LoVo (cell line): Measurements from ENCODE around the gene MYOM3.

Experiments
- DNase-seq: peaks from one replicate; pipeline ENCODE4 v3.0.0-alpha.2; 2016; ENCODE audit warnings: low spot score

MYOM3 gene

DNA sequence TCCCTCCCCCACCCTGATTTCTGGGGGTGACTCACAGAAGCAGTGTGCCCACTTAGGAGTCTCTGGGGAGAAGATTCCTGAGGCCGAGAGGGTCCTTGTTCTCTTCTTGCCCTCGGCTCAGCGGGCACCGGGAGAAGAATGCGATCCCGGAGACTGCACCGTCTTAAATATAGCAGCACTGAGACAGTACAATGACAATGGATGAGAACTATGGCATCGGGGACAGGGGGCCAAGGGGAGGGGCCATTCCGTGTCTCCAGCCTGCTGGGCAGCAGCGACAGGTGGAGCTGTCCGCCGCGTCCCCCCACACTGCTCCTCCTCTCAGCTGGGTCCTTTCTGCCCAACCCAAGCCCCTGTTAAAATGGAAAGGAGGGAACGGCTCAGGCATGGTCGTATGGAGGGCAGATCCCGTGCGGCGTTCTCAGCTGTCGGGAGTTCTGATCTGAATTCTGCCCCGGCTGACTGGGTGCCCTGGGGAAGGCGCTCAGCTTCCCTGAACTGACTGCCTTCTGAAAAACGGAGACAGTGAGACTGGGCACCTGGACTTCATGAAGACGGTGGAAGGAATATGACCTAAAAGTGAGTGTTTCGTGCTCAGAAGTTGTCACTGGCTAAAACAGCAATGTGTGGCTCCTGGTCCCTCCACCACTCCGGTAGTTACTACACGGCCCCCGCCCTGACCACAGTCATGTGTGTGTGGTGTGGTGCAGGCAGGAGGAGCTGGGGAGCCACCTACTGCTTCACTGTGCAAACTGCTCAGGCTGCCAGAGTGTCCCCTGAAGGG lies at the start of gene MYOM3:
Gene MYOM3 (minus strand): TSS at position 140 of the 784 bp plus-strand sequence. CDS start 3,499 bp downstream, outside the sequence.
- DNase-seq: peak; percentile 32

DNA sequence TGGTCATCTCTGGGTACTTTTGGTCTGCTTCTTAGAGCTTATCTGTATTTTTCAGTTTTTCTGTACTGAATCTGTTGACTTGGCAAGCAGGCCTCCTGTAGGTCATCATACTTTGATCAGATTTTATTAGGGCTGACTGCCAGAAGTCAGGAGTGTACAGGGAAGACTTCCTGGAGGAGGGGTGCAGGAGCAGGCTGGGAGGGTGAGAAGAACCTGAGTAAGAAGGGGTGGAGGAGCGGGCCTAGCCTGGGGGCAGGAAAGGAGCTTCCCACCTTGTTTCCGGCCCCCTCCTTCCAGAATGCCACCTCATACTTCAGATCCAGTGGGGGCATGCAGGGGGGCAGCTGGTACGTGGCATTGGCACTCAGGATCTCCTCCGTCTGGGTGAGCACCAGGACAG lies 49.3 kb upstream of the MYOM3 start:
- no peak for DNase-seq

DNA sequence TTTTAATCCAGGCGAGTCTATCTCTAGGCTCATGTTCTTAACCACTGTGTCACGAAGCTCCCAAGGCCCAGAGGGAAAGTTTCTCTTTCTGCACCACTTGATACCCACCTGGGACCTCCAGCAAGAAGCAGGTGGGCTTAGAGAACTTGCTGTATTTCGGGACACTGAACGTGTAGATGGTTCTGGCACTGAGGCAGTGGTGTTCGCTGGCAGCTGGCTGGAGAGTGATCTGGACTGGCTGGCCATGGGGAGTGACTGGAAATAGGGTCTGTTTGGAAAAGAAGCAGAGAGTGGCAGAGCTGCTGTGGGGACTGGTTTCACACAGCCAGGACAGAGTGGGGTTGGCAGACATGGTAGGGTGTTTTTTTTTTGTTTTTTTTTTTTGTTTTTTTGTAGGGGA lies 47.4 kb upstream of the MYOM3 start:
- no peak for DNase-seq

DNA sequence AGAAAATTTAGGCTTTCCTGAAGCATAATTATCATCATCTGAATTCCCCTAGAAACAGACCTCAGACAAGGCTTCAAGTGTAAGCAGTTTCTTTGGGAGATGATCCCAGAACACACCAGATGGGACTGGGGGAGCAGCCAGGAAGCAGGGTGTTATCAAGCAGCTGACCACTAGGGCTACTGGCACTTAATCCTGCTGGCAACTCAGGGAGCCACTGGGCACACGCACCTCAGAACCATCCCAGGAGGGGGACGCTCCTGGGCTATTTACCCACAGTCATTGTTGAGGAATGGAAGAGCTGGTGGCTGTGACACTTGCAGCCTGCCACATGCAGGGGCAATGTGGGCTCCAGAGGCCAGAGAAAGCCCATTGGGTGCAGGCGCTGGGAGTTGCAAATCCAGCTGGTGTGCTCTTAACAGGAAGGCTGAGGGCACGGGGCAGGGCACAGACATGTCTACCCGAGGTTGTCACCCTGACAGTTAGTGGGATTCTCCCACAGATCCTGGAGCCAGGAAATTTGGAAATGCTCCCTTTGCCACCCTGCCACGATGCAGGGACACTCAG lies 46.1 kb upstream of the MYOM3 start:
- no peak for DNase-seq

DNA sequence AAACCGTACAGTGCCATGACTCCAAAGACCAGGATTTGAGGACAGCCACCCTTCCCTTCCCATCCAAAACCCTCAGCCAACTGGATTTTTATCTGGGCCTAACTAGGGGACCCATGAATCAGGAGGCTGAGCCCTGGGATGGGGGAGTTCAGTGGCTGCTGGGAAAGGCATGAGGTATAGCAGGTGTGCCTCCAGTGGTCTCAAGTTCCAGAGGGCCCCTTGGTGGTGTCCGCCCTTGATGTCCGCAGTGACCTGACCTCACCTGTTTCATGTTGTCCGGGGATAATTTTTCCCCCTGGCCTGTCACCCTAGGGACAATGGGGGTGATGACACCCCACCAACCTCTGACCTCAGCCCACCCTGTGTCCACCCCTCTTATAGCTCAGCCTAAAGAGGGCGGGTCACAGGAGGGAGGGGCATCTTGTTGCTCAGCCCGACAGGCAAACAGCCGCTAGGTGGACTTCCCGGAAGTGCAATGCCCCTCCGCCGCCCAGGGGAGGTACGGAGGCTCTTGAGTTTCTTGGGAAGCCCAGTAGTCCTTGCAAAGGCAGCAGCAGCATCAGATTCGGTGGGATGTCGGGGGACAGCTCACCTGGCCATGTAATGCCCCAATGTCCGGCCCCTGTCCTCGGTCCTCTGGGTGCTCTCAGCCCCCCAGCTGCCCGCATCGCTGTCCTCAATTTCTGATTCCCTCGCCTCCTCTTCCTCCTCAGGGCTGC lies 44.8 kb upstream of the MYOM3 start:
- DNase-seq: no peak

DNA sequence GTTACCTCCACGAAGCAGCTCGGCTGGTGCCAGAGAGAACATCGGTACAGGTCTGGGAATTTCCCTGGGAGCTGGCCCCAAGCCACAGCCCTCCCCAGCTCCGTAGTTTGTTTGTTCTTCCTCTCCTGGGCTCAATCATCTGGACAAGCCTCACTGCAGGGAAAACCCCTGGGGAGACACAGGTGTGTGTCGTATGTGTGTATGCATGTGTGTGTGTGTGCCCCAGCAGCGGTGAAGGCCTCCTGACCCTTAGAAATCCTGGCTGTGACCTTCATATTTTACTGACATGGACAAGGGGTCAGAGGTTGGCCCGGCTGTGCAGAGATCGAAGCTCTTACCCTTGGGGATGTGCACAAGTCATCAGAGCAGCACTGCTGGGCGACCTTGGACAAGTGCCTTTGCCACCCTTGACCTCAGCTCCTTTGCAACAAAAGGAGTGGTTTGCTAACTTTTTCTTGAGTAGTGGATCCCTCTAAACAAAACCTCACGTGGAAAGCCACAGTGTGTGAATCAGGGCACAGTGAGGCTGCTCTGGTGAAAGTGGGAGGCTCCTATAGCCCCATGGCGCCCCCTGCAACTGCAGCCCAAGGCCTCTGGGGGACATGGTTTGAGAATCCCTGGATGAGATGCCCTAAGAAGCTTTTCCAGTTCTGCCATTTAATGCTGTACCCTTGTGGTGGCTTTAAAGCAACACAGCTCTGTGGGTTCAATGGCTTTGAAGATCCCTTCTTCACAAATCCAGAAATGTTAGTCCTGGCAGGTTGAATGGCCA lies 43.3 kb upstream of the MYOM3 start:
- DNase-seq: no peak

DNA sequence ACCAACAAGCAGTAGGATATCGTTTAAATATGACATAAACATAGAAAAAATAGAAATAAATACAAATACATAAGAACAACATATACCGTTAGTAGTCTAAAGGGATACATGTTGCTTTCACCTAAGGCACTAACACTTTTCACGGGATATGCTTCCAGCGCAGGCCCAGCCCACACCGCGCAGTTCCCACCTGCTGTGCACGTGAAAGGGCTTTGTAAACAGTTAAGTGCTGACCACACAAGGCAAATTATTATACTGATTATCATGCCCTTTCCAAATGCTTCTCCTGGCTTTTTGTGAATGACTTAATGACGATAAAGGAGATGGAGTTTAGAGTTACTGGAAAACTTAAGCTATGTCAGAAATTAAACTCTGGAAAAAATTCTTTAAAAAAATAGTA lies 42.3 kb upstream of the MYOM3 start:
- no peak for DNase-seq

DNA sequence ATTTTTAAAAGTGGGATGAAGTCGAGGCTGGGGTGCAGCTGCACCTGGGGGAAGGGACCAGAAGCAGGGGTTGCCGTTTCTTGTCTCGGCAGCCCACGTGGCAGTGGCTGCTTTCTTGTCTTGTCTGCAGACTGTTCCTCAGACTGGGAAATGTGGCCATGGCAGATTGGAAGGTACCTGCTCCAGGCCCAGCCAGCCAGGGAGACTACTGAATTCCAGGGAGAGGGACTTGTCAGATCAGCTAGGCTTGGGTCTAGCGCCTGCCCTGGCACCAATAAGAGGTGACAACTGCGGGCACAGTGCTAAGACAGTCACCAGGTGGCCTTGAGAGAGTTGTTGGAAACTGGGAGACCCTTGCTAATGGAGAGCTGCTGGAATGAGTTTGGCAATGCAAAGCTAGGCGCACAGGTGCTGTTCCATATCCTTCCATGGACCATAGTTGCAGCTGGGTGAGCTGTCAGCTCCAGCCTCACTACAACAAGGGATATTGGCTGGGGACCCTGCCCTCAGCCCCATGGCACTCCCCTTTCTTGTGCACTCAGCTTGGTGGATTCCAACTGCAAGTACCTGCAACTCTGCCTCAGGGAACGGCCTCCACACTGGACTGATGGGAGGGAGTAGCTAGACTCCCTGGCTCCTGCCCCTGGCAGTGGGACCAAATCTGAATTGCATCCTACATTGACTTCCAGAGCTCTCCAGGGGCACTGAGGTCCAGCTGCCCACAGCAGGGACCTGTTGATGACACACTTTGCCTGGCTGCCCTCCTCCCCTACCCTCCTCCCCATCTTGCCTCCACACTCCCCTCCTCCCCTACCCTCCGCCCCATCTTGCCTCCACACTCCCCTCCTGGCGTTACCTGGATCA lies 40.9 kb upstream of the MYOM3 start:
- DNase-seq: no peak

DNA sequence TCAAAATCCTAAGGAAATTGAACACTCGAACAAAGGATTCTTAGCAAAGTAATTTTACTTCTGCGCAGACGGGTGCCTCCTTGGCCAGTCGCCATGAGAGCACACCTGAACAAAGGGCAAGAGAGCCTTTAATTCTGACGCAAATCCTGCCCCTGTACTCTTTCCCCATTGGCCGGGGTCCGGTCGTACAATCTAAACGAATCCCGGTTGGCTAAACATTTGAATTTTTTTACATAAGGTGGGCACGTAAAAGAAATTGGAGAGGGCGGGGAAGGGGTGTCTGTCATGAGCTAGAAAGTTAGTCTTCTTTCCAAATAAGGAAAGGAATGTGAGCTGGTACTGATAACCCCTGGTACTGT lies 39.2 kb upstream of the MYOM3 start:
- peak; percentile 66 for DNase-seq

DNA sequence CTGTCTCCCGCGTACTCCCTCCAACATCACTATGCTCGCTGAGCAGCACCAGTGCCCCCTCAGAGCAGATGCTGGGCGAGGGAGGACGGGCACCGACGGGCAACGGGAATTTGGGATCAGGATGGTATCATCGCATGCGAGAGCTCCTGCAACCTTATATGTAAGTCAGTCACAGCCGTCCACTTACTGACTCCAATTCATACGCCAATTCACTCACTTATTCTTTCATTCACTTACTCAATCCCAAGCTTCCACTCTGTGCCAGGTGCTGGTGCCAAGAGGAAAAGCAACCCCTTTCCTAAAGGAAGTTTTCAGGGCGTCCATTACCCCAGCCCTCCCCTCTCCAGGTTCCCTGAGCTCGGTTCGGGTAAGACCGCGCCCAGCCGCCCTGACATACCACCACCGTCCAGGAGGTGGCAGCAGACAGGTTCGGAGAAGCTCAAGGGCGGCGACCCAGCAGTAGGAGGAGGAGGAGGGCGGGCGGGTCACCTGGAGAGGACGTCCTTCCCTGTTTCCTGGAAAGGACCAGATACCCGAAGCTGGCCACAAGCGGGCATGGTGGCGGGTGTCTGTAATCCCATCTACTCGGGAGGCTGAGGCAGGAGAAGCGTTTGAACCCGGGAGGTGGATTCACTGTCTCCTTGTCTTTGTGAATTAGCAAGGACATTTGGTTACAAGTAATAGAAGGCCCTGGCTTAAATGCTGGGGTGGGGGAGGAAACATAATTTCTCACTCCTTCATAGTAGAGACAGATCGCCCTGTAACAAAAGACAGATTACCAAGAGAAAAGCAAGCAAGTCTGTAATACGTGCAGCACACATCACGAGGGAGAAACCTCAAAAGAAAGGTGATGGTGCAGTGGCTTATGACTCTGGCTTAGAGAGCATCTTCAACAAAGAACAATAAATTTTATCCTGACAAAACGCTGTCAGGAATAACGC lies 38.6 kb upstream of the MYOM3 start:
- DNase-seq: peak; percentile 87

DNA sequence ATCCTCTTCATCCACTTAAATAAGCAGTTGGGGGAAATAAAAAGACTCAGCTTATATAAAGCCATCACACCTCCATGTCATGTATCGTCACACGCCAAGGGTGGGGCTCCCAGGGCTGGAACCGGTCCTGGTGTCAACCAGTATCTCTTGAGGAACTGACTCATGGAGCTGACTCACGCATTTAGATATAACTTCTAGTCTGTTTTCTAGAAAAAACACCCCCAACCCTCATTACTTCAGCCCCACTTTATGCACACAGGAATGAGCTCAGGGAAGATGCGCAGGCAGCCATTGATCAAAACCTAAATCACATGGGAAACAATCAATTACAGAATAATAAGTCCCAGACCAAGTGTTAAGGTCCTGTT lies 37.9 kb upstream of the MYOM3 start:
- DNase-seq: peak; percentile 82

DNA sequence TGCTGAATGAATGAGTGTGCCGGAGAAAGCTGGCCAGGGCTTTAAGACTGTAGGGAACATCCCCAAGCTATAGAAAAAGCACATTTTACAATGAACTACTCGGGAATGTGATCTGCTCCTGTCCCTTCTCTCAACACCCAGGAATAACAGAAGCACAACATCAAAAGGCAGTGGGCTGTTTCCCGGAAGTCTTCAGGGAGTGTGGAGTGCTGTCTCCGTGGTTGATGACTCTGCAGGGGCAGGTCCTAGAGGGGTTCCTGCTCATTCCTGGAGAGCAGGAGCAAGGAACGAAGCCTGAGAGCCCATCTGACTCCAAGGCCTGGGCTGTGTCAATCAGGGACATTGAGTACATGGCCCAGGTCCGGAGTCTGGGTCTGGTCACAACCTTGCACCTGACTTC lies 35.9 kb upstream of the MYOM3 start:
- DNase-seq: no peak

DNA sequence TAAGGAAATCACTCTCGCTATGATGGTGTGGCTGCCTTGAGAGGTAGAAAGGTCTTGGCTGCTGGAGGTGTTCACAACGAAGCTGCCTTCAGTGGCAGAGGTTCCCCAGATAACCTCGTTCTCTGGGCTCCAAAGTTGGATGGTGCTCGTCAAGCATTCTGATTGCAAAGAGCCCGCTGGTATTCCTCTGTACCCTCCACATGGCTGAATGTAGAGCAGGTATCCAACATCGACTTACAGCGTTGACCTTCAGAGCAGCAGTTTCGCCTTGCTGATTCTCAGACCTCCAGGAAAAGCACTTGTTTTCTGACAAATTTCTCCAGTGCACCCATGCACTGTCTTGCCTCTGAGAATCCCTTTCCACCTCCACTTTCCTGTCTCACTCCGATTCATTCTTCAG lies 35.3 kb upstream of the MYOM3 start:
- no peak for DNase-seq

DNA sequence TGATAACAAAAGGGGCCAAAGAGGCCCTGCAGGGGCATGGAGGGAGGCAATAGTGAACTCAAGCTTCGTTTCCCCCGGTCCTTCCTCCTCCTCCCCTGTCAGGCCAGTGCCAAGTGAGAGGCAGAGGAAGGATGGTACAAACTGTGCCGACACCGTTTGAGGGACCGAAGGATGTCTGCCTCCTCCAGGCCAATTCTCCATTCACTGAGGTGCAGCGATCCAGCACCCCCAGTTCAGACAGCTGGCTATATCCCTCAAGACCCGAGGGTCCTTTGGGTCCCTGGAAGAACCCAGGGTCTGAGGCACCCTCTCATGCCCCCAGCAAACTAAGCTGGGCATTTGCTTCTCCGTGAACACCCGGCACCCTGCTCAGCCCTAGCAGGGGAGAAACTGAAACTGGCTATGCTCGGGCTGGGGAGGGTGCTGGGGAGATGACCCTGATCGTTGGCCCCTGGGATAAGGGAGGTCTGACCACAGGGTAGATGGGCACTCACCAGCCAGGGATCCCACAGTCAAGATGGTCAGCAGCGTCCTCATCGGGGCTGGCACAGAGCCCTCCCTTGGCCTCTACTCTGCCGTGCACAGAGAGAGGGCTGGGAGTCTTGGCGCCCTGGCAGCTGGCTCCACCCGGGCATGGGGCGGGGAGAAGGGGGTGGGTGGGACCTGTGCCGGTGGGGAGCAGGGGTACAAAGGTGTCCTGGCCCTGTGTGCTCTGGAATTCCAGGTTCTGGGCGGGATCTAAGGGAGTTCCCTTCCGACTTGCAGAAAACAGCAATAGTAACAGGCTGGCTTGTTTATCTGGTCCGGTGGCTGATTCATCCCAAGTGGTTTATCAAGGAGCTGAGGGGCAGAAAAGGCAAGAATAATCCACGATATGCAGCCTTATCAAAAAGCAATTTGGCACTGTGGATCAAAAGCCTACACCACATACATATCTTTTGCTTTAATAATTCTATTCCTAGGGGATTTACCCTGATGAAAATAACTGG lies 30.9 kb upstream of the MYOM3 start, which contains the start of gene IL22RA1:
Gene IL22RA1 (minus strand): TSS at position 595 of the 989 bp plus-strand sequence. CDS start 58 bp downstream, at position 537.
- peak; percentile 89 for DNase-seq

DNA sequence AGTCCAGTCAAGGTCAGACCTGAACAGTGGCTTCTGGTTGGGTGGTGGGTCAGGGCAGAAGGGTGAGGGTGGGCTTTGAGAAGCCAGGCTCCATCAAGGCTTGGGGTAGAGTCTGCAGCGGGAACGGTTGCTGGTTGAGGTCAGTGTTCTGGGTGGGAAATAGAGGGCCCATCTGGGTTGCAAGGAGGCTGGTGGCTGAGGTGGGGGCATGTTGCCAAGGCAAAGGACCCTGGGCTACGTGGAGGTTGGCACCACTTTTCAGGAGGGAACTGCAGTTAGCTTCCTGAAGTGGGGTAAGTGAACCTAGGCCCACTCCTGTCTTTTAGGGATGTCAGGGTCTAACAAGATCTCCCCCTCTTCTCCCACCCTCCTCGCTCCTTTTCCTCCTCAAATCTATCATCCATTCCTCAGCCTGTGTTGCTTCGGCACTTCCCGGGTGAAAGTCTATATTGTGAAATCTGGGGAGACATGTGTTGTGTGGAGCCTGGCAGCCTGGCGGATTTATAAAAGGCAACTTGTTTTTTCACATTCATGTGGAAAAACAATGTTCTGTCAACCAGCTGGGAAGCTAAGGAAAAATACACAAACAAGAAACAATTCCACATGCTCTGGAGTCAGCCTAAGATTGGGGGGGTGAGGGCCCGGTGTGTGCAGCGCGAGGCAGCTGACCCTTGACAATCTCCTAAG lies 29.5 kb upstream of the MYOM3 start:
- no peak for DNase-seq

DNA sequence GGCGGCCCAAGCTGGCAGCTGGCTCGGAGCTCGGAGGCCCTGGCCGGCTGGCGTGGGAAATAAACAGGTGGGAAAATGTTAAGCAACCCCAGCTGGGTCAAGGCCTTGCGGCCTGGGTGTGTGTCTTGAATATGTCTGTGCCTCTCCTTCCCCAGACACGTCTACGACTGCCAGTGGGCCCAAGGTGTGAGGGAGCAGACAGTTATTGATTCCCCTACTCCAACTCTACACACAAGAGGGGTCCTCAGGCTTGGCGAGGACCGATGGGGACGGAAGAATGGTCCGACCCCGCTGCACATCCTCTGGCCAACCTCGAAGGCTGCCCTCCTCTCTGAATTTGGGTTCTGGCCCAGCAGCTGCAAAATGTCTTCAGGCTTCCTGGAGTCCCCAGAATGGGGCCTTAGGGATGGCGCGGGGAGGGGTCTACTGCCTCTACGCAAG lies 28.8 kb upstream of the MYOM3 start:
- DNase-seq: no peak

DNA sequence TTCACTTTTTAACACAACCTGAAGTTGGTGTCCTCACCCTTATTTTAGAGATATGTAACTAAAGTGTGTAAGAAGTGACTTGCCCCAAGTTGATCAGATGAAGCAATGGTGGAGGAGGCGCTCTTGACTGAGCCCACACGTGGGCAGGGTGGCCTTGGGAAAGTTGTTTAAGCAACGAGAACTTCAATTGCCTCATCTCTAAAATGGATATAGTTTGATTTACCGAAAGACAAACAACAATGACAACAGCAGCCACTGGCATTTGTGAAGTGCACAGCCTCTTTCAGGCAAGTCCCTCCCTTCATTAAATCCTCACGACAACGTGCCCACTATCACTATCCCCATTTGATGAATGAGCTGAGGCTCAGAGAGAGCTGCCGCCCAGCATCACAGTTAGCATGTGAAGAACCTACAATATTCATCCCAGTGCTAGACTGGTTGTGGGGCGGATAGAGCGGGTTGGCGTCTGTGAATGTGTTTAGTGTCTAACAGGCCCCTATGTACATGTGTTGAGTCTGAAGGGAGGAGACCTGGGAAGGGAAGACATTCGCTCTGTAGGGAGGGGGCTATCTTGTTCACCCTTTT lies 28.0 kb upstream of the MYOM3 start:
- no peak for DNase-seq

DNA sequence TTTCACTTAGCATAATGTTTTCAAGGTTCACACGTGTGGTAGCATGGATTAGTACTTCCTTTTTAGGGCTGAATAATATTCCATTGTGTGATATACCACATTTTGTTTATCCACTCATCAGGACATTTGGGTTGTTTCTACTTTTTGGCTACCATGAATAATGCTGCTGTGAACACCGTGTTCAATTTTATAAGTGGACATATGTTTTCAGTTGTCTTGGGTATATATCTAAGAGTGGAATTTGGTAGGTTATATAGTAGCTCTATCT lies 27.2 kb upstream of the MYOM3 start:
- no peak for DNase-seq
